Hepatocyte (in vitro differentiated cells): ENCODE results near the gene PRPS1. TPM values are rescaled to one million over a fixed set of nuclear protein-coding genes. Genes with fewer than 3 reads are reported as not detected.

ENCODE experiments used
- DNase-seq: peaks from one replicate; pipeline ENCODE4 v3.0.0-alpha.2; 2016; ENCODE audit warnings: low spot score
- H2AFZ ChIP-seq: fragments of 200-600 bp; sonication (generic); 2 replicates; pipeline ENCODE4 v1.6.0; 2016; ENCODE audit warnings: antibody characterized with exemption, mild to moderate bottlenecking
- H3K27ac ChIP-seq: fragments of 200-600 bp; sonication (generic); 2 replicates; pipeline ENCODE4 v1.5.1; 2016; ENCODE audit warnings: mild to moderate bottlenecking
- H3K27me3 ChIP-seq: fragments of 200-600 bp; sonication (generic); 2 replicates; pipeline ENCODE4 v1.6.1; 2016
- H3K36me3 ChIP-seq: fragments of 200-600 bp; sonication (generic); replicated peaks from 2 replicates; pipeline ENCODE4 v1.5.1; 2016; ENCODE audit warnings: low read depth; ENCODE audit not compliant: insufficient read depth
- H3K4me1 ChIP-seq: fragments of 200-600 bp; sonication (generic); 2 replicates; pipeline ENCODE4 v1.5.1; 2016; ENCODE audit warnings: mild to moderate bottlenecking, moderate library complexity; ENCODE audit not compliant: insufficient read depth
- H3K4me2 ChIP-seq: fragments of 200-600 bp; sonication (generic); 2 replicates; pipeline ENCODE4 v1.6.0; 2016
- H3K4me3 ChIP-seq: fragments of 200-600 bp; sonication (generic); 2 replicates; pipeline ENCODE4 v1.5.1; 2016; ENCODE audit warnings: mild to moderate bottlenecking
- H3K79me2 ChIP-seq: fragments of 200-600 bp; sonication (generic); 2 replicates; pipeline ENCODE4 v1.6.0; 2017; ENCODE audit warnings: mild to moderate bottlenecking
- H3K9me2 ChIP-seq: fragments of 200-600 bp; sonication (generic); replicated peaks from 2 replicates; pipeline ENCODE4 v1.6.0; 2017; ENCODE audit warnings: mild to moderate bottlenecking; ENCODE audit not compliant: insufficient read depth
- H3K9me3 ChIP-seq: fragments of 200-600 bp; sonication (generic); 2 replicates; pipeline ENCODE4 v1.5.1; 2016; ENCODE audit warnings: low read depth, mild to moderate bottlenecking
- H4K20me1 ChIP-seq: fragments of 200-600 bp; sonication (generic); 2 replicates; pipeline ENCODE4 v1.6.0; 2016; ENCODE audit warnings: mild to moderate bottlenecking; ENCODE audit not compliant: insufficient read depth, poor library complexity, severe bottlenecking
- CTCF ChIP-seq: fragments of 200-600 bp; sonication (generic); IDR thresholded peaks from 2 replicates; pipeline ENCODE4 v1.5.1; 2016; ENCODE audit warnings: antibody characterized with exemption, mild to moderate bottlenecking; ENCODE audit not compliant: poor library complexity
- EZH2 ChIP-seq: fragments of 200-600 bp; sonication (generic); IDR thresholded peaks from 2 replicates; pipeline ENCODE4 v1.6.1; 2016; ENCODE audit warnings: antibody characterized with exemption, mild to moderate bottlenecking, borderline replicate concordance
- EZH2phosphoT487 ChIP-seq: fragments of 200-600 bp; sonication (generic); IDR thresholded peaks from one replicate; pipeline ENCODE4 v1.6.1; 2018; ENCODE audit warnings: antibody characterized with exemption, mild to moderate bottlenecking, low read depth, moderate library complexity; ENCODE audit not compliant: unreplicated experiment, severe bottlenecking
- WGBS: methylation state at CpG from one replicate; pipeline ENCODE4 v1.1.6; 2016; ENCODE audit warnings: low lambda C conversion rate; ENCODE audit errors: missing lambda C conversion rate; 5-methylcytosine and 5-hydroxymethylcytosine counted together
- polyA plus RNA-seq: library from polyadenylated mRNA; unstranded; fragments of >200 nt; fragmentation: Nextera tagmentation; extraction: Ambion mirVana; gene quantifications from 2 replicates; pipeline ENCODE4 v1.2.1, GENCODE V29; 2016
- total RNA-seq: library from RNA; depleted of rRNA; stranded (reverse); fragments of >200 nt; gene quantifications from 2 replicates; pipeline ENCODE4 v1.2.3, GENCODE V29; 2014

Gene PRPS1
- total and polyA plus RNA-seq, 2 experiments from 2014 or later = 41.1 to 59.2 TPM

GRCh38 chrX:107632346-107632745 lies 4.0 kb downstream of the PRPS1 start:
- Histone ChIP-seq H2AFZ (no peak overlapping the region), H3K9me2 (no peaks in the 10 kb centered on the region), H3K79me2 (peaks cover 71% of the 10 kb centered on the region), H3K27me3 (no peaks in the 10 kb centered on the region), H3K4me1 (no peaks in the 10 kb centered on the region), H4K20me1 (no peaks in the 10 kb centered on the region), H3K36me3 (no peaks in the 10 kb centered on the region), H3K4me3 (no peak overlapping the region), H3K4me2 (no peak overlapping the region), H3K27ac (no peak overlapping the region), H3K9me3 (no peaks in the 10 kb centered on the region)
- DNase-seq = no peak
- TF ChIP-seq EZH2phosphoT487 (no peak), EZH2 (no peak), CTCF (no peak)
- 85% methylated on average over 1 of the region's 1 CpG for WGBS

GRCh38 chrX:107646735-107647134 lies 18.4 kb downstream of the PRPS1 start:
- Histone ChIP-seq H3K79me2 (no peaks in the 10 kb centered on the region), H2AFZ (no peak overlapping the region), H3K4me1 (no peaks in the 10 kb centered on the region), H3K4me2 (no peak overlapping the region), H3K27ac (no peak overlapping the region), H3K27me3 (no peaks in the 10 kb centered on the region), H4K20me1 (no peaks in the 10 kb centered on the region), H3K9me3 (no peaks in the 10 kb centered on the region), H3K36me3 (no peaks in the 10 kb centered on the region), H3K9me2 (no peaks in the 10 kb centered on the region), H3K4me3 (no peak overlapping the region)
- 98% methylated on average over 2 of the region's 2 CpGs for WGBS
- DNase-seq = no peak
- TF ChIP-seq EZH2phosphoT487 (no peak), CTCF (no peak), EZH2 (no peak)

- H3K9me2 ChIP-seq = no peaks in the 10 kb centered on the region
- H3K79me2 ChIP-seq = no peaks in the 10 kb centered on the region
- no peak overlapping the region for H3K4me2 ChIP-seq
- TF ChIP-seq EZH2phosphoT487 (no peak), EZH2 (no peak), CTCF (no peak)
- no peaks in the 10 kb centered on the region for H3K4me1 ChIP-seq
- 98% methylated on average over 4 of the region's 4 CpGs for WGBS
- no peaks in the 10 kb centered on the region for H3K36me3 ChIP-seq
- no peak overlapping the region for H2AFZ ChIP-seq
- no peak for DNase-seq
- H3K27me3 ChIP-seq = no peaks in the 10 kb centered on the region
- no peak overlapping the region for H3K27ac ChIP-seq
- H4K20me1 ChIP-seq = no peaks in the 10 kb centered on the region
- H3K9me3 ChIP-seq = no peaks in the 10 kb centered on the region
- H3K4me3 ChIP-seq = no peak overlapping the region
Observed at GRCh38 chrX:107648332-107648731, 20.0 kb downstream of the PRPS1 start.

GRCh38 chrX:107654566-107654871 lies 26.2 kb downstream of the PRPS1 start:
- Histone ChIP-seq H3K4me3 (no peak overlapping the region), H4K20me1 (no peaks in the 10 kb centered on the region), H3K4me1 (peaks cover 9% of the 10 kb centered on the region), H3K9me3 (no peaks in the 10 kb centered on the region), H3K9me2 (no peaks in the 10 kb centered on the region), H3K27me3 (no peaks in the 10 kb centered on the region), H3K36me3 (no peaks in the 10 kb centered on the region), H2AFZ (no peak overlapping the region), H3K79me2 (no peaks in the 10 kb centered on the region), H3K27ac (peak overlapping the region; percentile 58), H3K4me2 (peak overlapping the region; percentile 60)
- no peak for DNase-seq
- TF ChIP-seq CTCF (no peak), EZH2 (no peak), EZH2phosphoT487 (no peak)
- 19% methylated on average over 2 of the region's 2 CpGs for WGBS
